ENCODE data around the gene PLCD4. TPM values are rescaled to one million over a fixed set of nuclear protein-coding genes. Genes with fewer than 3 reads are reported as not detected.

Gene PLCD4
- total RNA-seq, 4 donors from 2014 or later, result 2.6 to 5.8 (median 4.8) TPM

GRCh38 chr2:218642121-218642656, 34.5 kb downstream of the PLCD4 start:
- no peak for DNase-seq (ENCODE audit: extremely low spot score)
- Histone ChIP-seq H3K4me3 (no peak overlapping the region), H3K9me3 (no peaks in the 10 kb centered on the region), H3K4me1 (no peaks in the 10 kb centered on the region), H3K27me3 (no peaks in the 10 kb centered on the region), H3K27ac (replicated peaks in 1 of 4) (no peak overlapping the region), H3K36me3 (peaks cover 79 to 98% (median 95%) of the 10 kb centered on the region in 4 donors)
- no peak for TF ChIP-seq CTCF (IDR thresholded peaks at IDR 0.05)
- TF ChIP-seq POLR2AphosphoS5 (IDR thresholded peaks at IDR 0.05), result no peak
- no peak for TF ChIP-seq POLR2A (IDR thresholded peaks at IDR 0.05; ENCODE audit: low read depth)
- TF ChIP-seq EP300 (IDR thresholded peaks at IDR 0.05), result no peak
- intact Hi-C loops (cut with DNase I), result no loop called here
- 82% methylated on average over 11 of the region's 18 CpGs for whole genome bisulfite sequencing

- WGBS, result 75% methylated on average over 5 of the region's 17 CpGs
- no peak for TF ChIP-seq POLR2AphosphoS5 (IDR thresholded peaks at IDR 0.05)
- no peak for TF ChIP-seq EP300 (IDR thresholded peaks at IDR 0.05)
- no peak for TF ChIP-seq CTCF (IDR thresholded peaks at IDR 0.05)
- no peak for TF ChIP-seq POLR2A (IDR thresholded peaks at IDR 0.05; ENCODE audit: low read depth)
- intact Hi-C loops (cut with DNase I), result no loop called here
- Histone ChIP-seq H3K4me3 (no peak overlapping the region), H3K36me3 (peaks cover 78 to 98% (median 94%) of the 10 kb centered on the region in 4 donors), H3K9me3 (no peaks in the 10 kb centered on the region), H3K27ac (replicated peaks in 1 of 4) (no peak overlapping the region), H3K27me3 (no peaks in the 10 kb centered on the region), H3K4me1 (no peaks in the 10 kb centered on the region)
- no peak for DNase-seq (ENCODE audit: extremely low spot score)
Measured at GRCh38 chr2:218642786-218643185, 35.1 kb downstream of the PLCD4 start.

GRCh38 chr2:218643751-218644310, 36.1 kb downstream of the PLCD4 start:
- peaks cover 75 to 98% (median 94%) of the 10 kb centered on the region in 4 donors for H3K36me3 ChIP-seq
- intact Hi-C loops (cut with DNase I), result no loop called here
- DNase-seq (ENCODE audit: extremely low spot score), result no peak
- H3K27ac ChIP-seq (replicated peaks in 1 of 4), result no peak overlapping the region
- TF ChIP-seq CTCF (IDR thresholded peaks at IDR 0.05) (no peak), POLR2A (IDR thresholded peaks at IDR 0.05; ENCODE audit: low read depth) (no peak), POLR2AphosphoS5 (IDR thresholded peaks at IDR 0.05) (no peak), EP300 (IDR thresholded peaks at IDR 0.05) (no peak)
- no peak overlapping the region for H3K4me3 ChIP-seq
- H3K4me1 ChIP-seq, result peaks cover 0 to 5% (median 0%) of the 10 kb centered on the region in 4 donors
- no peaks in the 10 kb centered on the region for H3K9me3 ChIP-seq
- WGBS, result 87% methylated on average over 7 of the region's 10 CpGs
- no peaks in the 10 kb centered on the region for H3K27me3 ChIP-seq

GRCh38 chr2:218644721-218645120, 37.0 kb downstream of the PLCD4 start:
- intact Hi-C loops (cut with DNase I), result loop anchor here (5.0 kb wide), 2 partner anchors 62 to 77 kb away; partner anchors contain the start of genes CNOT9 and USP37
- no peaks in the 10 kb centered on the region for H3K9me3 ChIP-seq
- H3K36me3 ChIP-seq, result peaks cover 77 to 99% (median 94%) of the 10 kb centered on the region in 4 donors
- DNase-seq (ENCODE audit: extremely low spot score), result no peak
- TF ChIP-seq POLR2AphosphoS5 (IDR thresholded peaks at IDR 0.05) (no peak), EP300 (IDR thresholded peaks at IDR 0.05) (no peak), POLR2A (IDR thresholded peaks at IDR 0.05; ENCODE audit: low read depth) (no peak), CTCF (IDR thresholded peaks at IDR 0.05) (no peak)
- peaks cover 0 to 5% (median 0%) of the 10 kb centered on the region in 4 donors for H3K4me1 ChIP-seq
- WGBS, result 69% methylated on average over 5 of the region's 11 CpGs
- no peak overlapping the region for H3K27ac ChIP-seq (replicated peaks in 1 of 4)
- no peaks in the 10 kb centered on the region for H3K27me3 ChIP-seq
- no peak overlapping the region for H3K4me3 ChIP-seq
